Transverse colon (tissue), 4 donors: ENCODE measurements around the gene DGKG. TPM values are rescaled to one million over a fixed set of nuclear protein-coding genes. Genes with fewer than 3 reads are reported as not detected.

ENCODE experiments used
- DNase-seq: peaks from one replicate; pipeline ENCODE4 v3.0.0-alpha.2; 2019
- H3K27ac ChIP-seq, 4 donors: fragments of 200-600 bp; sonication (generic); 2 replicates each; pipeline ENCODE4 v1.5.1; 2016 to 2018; ENCODE audit warnings: inconsistent platforms in 4 of 4
- H3K27me3 ChIP-seq: fragments of 200-600 bp; sonication (generic); 2 replicates; pipeline ENCODE4 v1.5.1; 2017; ENCODE audit warnings: inconsistent platforms
- H3K36me3 ChIP-seq, 4 donors: fragments of 200-600 bp; sonication (generic); 2 replicates each; pipeline ENCODE4 v1.5.1; 2017 to 2019; ENCODE audit warnings: inconsistent platforms in 4 of 4
- H3K4me1 ChIP-seq, 4 donors: fragments of 200-600 bp; sonication (generic); 2 replicates each; pipeline ENCODE4 v1.5.1; 2017 to 2020; ENCODE audit warnings: inconsistent platforms in 4 of 4
- H3K4me3 ChIP-seq, 4 donors: fragments of 200-600 bp; sonication (generic); 1 replicate in 1 of 4; 2 replicates in 3 of 4; pipeline versions ENCODE4 v1.5.1 to v1.6.1; 2017 to 2019; ENCODE audit warnings: inconsistent platforms in 4 of 4
- H3K9me3 ChIP-seq, 2 donors: fragments of 200-600 bp; sonication (generic); 2 replicates each; pipeline ENCODE4 v1.5.1; 2017 to 2019; ENCODE audit warnings: inconsistent platforms in 2 of 2
- CTCF ChIP-seq, 5 experiments: fragments of 200-600 bp in 3 of 5; fragments of 450-650 bp in 2 of 5; sonication (generic) in 3 of 5; IDR thresholded peaks; 1 replicate in 2 of 5; 2 replicates in 3 of 5; pipeline ENCODE4 v1.5.1; 2016 to 2017; ENCODE audit warnings: antibody characterized with exemption in 5 of 5, inconsistent platforms in 3 of 5, mild to moderate bottlenecking in 2 of 5, moderate library complexity in 1 of 5
- EP300 ChIP-seq: sonication (generic); formaldehyde crosslinking; IDR thresholded peaks from one replicate; pipeline ENCODE4 v1.6.1; 2017; ENCODE audit warnings: antibody characterized with exemption, low read depth
- POLR2A ChIP-seq: fragments of 450-650 bp; IDR thresholded peaks from one replicate; pipeline ENCODE4 v1.6.1; 2016; ENCODE audit warnings: antibody characterized with exemption, mild to moderate bottlenecking, moderate library complexity
- POLR2AphosphoS5 ChIP-seq, 3 donors: sonication (generic); formaldehyde crosslinking; IDR thresholded peaks; one replicate each; pipeline ENCODE4 v1.6.1; 2016; ENCODE audit warnings: antibody characterized with exemption in 3 of 3
- WGBS, 2 donors: methylation state at CpG; one replicate each; pipeline ENCODE4 v1.1.5; 2018; ENCODE audit warnings: low coverage in 1 of 2; 5-methylcytosine and 5-hydroxymethylcytosine counted together
- in situ Hi-C, 4 donors: fragments of 200-750 bp; cut with MboI; loops; one replicate each; pipeline versions ENCODE4 v1.15.0 to v1.15.1; 2017; ENCODE audit warnings: low sequenced_read_pairs in 3 of 4, low pct_ligation_motif_present in 1 of 4, low pct_unique_long_range_greater_than_20kb in 1 of 4
- intact Hi-C: fragments of 100-400 bp; cut with DNase I; formaldehyde crosslinking; loops from one replicate; pipeline ENCODE4 v1.15.1; 2023; ENCODE audit warnings: low total_unique reads
- total RNA-seq, 4 donors: library from RNA; depleted of rRNA; stranded (reverse); fragments of >200 nt; gene quantifications; one replicate each; pipeline ENCODE4 v1.1.0, GENCODE V29; 2016

DGKG gene
- total RNA-seq, 4 donors from 2014 or later, result 1.00 to 2.9 (median 1.8) TPM

DNA sequence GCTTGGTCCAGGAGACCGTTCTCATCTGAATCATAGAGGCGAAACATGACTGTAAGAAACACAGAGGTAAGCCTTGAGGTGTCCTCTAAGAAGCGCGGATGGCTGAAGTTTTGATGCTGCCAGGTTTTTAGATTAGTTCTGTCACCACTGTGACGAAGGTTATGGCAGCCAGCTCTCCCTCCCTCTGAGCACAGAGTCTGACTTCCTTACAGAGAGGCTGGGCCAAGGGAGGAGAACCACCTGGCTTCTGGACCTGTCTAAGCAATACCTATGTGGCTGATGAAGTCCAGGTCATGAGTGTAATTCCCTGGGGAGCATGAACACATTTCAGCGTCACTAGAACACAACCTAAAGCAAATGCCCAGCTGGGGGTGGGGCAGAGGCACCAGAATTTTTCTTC, 77.4 kb downstream of the DGKG start:
- peaks cover 0 to 19% (median 3%) of the 10 kb centered on the region in 4 donors for H3K4me1 ChIP-seq
- in situ Hi-C loops, result no loop called here
- no peaks in the 10 kb centered on the region for H3K9me3 ChIP-seq
- no peaks in the 10 kb centered on the region for H3K27me3 ChIP-seq
- no peak for DNase-seq
- no peak overlapping the region for H3K27ac ChIP-seq
- no peak for TF ChIP-seq POLR2A
- TF ChIP-seq CTCF (IDR thresholded peaks at IDR 0.05), result no peak
- no peak for TF ChIP-seq POLR2AphosphoS5 (IDR thresholded peaks at IDR 0.05)
- TF ChIP-seq EP300, result no peak
- H3K36me3 ChIP-seq, result no peaks in the 10 kb centered on the region
- intact Hi-C loops, result no loop called here
- 90% methylated on average over 6 of the region's 6 CpGs; no CpG with 5 or more reads in 1 of the 2 donors for WGBS, 2 donors
- H3K4me3 ChIP-seq, result no peak overlapping the region

- no peaks in the 10 kb centered on the region for H3K27me3 ChIP-seq
- H3K4me3 ChIP-seq, result no peak overlapping the region
- in situ Hi-C loops, result no loop called here
- intact Hi-C loops, result no loop called here
- H3K4me1 ChIP-seq, result peaks cover 0 to 19% (median 3%) of the 10 kb centered on the region in 4 donors
- no peak overlapping the region for H3K27ac ChIP-seq
- DNase-seq, result no peak
- TF ChIP-seq CTCF (IDR thresholded peaks at IDR 0.05) (no peak), EP300 (no peak), POLR2A (no peak), POLR2AphosphoS5 (IDR thresholded peaks at IDR 0.05) (no peak)
- WGBS, 2 donors, result 95 to 100% methylated on average over 2 to 8 of the region's 8 CpGs
- H3K36me3 ChIP-seq, result no peaks in the 10 kb centered on the region
- no peaks in the 10 kb centered on the region for H3K9me3 ChIP-seq
Observed at GRCh38 chr3:186284349-186284652, 77.7 kb downstream of the DGKG start.

GRCh38 chr3:186283651-186284348, 78.2 kb downstream of the DGKG start:
- no peaks in the 10 kb centered on the region for H3K27me3 ChIP-seq
- DNase-seq, result no peak
- no peak overlapping the region for H3K27ac ChIP-seq
- no peak overlapping the region for H3K4me3 ChIP-seq
- no peaks in the 10 kb centered on the region for H3K36me3 ChIP-seq
- WGBS, 2 donors, result 76 to 86% methylated on average over 3 to 6 of the region's 6 CpGs
- in situ Hi-C loops, result no loop called here
- TF ChIP-seq CTCF (IDR thresholded peaks at IDR 0.05) (no peak), EP300 (no peak), POLR2AphosphoS5 (IDR thresholded peaks at IDR 0.05) (no peak), POLR2A (no peak)
- intact Hi-C loops, result no loop called here
- H3K4me1 ChIP-seq, result peaks cover 0 to 19% (median 3%) of the 10 kb centered on the region in 4 donors
- H3K9me3 ChIP-seq, result no peaks in the 10 kb centered on the region

DNA sequence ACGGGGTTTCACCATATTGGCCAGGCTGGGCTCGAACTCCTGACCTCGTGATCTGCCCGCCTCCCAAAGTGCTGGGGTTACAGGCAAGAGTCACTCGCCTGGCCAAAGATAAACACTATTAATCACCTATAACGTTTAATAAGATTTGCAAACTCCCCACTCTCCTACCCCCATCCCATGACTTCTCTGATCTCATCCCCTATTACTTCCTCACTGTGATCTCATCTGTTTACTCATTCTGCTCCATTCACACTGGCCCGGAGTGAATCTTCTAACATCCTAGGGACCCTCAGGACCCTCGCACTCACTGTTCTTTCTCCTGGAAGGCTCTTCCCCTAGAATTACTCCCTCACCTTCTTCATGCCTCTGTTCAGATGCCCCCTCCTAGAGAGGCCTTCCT, 78.9 kb downstream of the DGKG start:
- in situ Hi-C loops (no loop called here), intact Hi-C loops (no loop called here)
- DNase-seq, result no peak
- H3K9me3 ChIP-seq, result no peaks in the 10 kb centered on the region
- H3K4me3 ChIP-seq, result no peak overlapping the region
- peaks cover 0 to 15% (median 1%) of the 10 kb centered on the region in 4 donors for H3K4me1 ChIP-seq
- 59 to 82% methylated on average over 2 to 8 of the region's 8 CpGs for WGBS, 2 donors
- TF ChIP-seq POLR2AphosphoS5 (IDR thresholded peaks at IDR 0.05) (no peak), EP300 (no peak), POLR2A (no peak), CTCF (IDR thresholded peaks at IDR 0.05) (no peak)
- H3K27me3 ChIP-seq, result no peaks in the 10 kb centered on the region
- no peaks in the 10 kb centered on the region for H3K36me3 ChIP-seq
- no peak overlapping the region for H3K27ac ChIP-seq
